ENCODE results near the gene PRMT9. TPM values are rescaled to one million over a fixed set of nuclear protein-coding genes. Genes with fewer than 3 reads are reported as not detected.

The PRMT9 gene
- total and polyA plus RNA-seq, 2 of the 13 experiments (the other 11 are each of a cell fraction or from before 2014, with no cell fraction given): 4.0 to 9.7 TPM

GRCh38 chr4:147683717-147684700, at the start of gene PRMT9 (continued):
- TF ChIP-seq SIX4 (CRISPR knock-in tag; IDR thresholded peaks at IDR 0.05) (peak; percentile 11; the same call in 1 of the 2 replicates), PHF21A (CRISPR knock-in tag; IDR thresholded peaks at IDR 0.05) (peak; percentile 72), ZNF609 (CRISPR knock-in tag; IDR thresholded peaks at IDR 0.05; ENCODE audit: borderline replicate concordance) (no peak), TFAP4 (IDR thresholded peaks at IDR 0.05; ENCODE audit: borderline replicate concordance, low read depth) (peak; percentile 54; the same call in 1 of the 2 replicates), LBX2 (CRISPR knock-in tag; IDR thresholded peaks at IDR 0.05; ENCODE audit: borderline replicate concordance) (0 out of 2 replicates have a peak, but pooled peaks have one; percentile 27), GMEB2 (CRISPR knock-in tag; IDR thresholded peaks at IDR 0.05; ENCODE audit: low read depth) (peak; percentile 99), IKZF4 (CRISPR knock-in tag; IDR thresholded peaks at IDR 0.05; ENCODE audit: borderline replicate concordance, low read depth, not compliant biosample characterization) (no peak), MED1 (CRISPR knock-in tag; IDR thresholded peaks at IDR 0.05) (peak; percentile 76), SOX13 (IDR thresholded peaks at IDR 0.05) (no peak), SOX13 (CRISPR knock-in tag; conservative IDR thresholded peaks at IDR 0.05 in 1 of 2, IDR thresholded peaks at IDR 0.05 in 1 of 2) (peak in 1 of 2 experiments; percentile 53; a peak in 2 of 4 replicates), BRCA1 (CRISPR knock-in tag; IDR thresholded peaks at IDR 0.05) (peak; percentile 74; the same call in 1 of the 2 replicates), SP5 (CRISPR knock-in tag; IDR thresholded peaks at IDR 0.05; ENCODE audit: borderline replicate concordance, low read depth) (peak; percentile 55; the same call in 1 of the 2 replicates), PLRG1 (conservative IDR thresholded peaks at IDR 0.05) (no peak), ZMYM4 (CRISPR knock-in tag; IDR thresholded peaks at IDR 0.05) (peak; percentile 95), ZNF724P (CRISPR knock-in tag; IDR thresholded peaks at IDR 0.05; ENCODE audit: borderline replicate concordance) (no peak)
- TF ChIP-seq, protein P1, sequence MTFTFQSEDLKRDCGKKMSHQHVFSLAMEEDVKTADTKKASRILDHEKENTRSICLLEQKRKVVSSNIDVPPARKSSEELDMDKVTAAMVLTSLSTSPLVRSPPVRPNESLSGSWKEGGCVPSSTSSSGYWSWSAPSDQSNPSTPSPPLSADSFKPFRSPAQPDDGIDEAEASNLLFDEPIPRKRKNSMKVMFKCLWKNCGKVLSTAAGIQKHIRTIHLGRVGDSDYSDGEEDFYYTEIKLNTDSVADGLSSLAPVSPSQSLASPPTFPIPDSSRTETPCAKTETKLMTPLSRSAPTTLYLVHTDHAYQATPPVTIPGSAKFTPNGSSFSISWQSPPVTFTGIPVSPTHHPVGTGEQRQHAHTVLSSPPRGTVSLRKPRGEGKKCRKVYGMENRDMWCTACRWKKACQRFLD (CRISPR knock-in tag; IDR thresholded peaks at IDR 0.05; ENCODE audit: borderline replicate concordance): peak; percentile 34; the same call in 1 of the 2 replicates
- TF ChIP-seq, protein P2, sequence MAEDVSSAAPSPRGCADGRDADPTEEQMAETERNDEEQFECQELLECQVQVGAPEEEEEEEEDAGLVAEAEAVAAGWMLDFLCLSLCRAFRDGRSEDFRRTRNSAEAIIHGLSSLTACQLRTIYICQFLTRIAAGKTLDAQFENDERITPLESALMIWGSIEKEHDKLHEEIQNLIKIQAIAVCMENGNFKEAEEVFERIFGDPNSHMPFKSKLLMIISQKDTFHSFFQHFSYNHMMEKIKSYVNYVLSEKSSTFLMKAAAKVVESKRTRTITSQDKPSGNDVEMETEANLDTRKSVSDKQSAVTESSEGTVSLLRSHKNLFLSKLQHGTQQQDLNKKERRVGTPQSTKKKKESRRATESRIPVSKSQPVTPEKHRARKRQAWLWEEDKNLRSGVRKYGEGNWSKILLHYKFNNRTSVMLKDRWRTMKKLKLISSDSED (CRISPR knock-in tag; IDR thresholded peaks at IDR 0.05): no peak

Measured in HepG2 (cell line).